GM21717 (cell line): ENCODE data around the gene ZC3H10.
"Not testable (repeated sequence)": the region's sequence is repeated elsewhere in the genome, so short reads cannot be mapped to it uniquely, and the experiment has no call there.

Experiments
- ATAC-seq: cut with Tn5 transposase; IDR thresholded peaks from one replicate; pipeline ENCODE4 v1.9.1; 2021; ENCODE audit warnings: mild to moderate bottlenecking, moderate library complexity; ENCODE audit not compliant: unreplicated experiment

ZC3H10 gene

GRCh38 chr12:56117778-56118687 is at the start of gene ZC3H10:
Gene ZC3H10 (plus strand): TSS chr12:56118266. CDS start chr12:56120563, 2,297 bp downstream.
- ATAC-seq = peak; percentile 80

- ATAC-seq = no peak
Observed at GRCh38 chr12:56071648-56072047, 46.4 kb upstream of the ZC3H10 start.

GRCh38 chr12:56074396-56074795 is 43.7 kb upstream of the ZC3H10 start:
- no peak for ATAC-seq

GRCh38 chr12:56077966-56078365 is 40.1 kb upstream of the ZC3H10 start:
- ATAC-seq = not testable (repeated sequence)

GRCh38 chr12:56078427-56078826 is 39.6 kb upstream of the ZC3H10 start:
- ATAC-seq = no peak

GRCh38 chr12:56078931-56079722 is 38.9 kb upstream of the ZC3H10 start:
- peak; percentile 54 for ATAC-seq

GRCh38 chr12:56079723-56080555 is 38.1 kb upstream of the ZC3H10 start, which contains the start of gene ERBB3:
Gene ERBB3 (plus strand): TSS chr12:56080165. CDS start chr12:56080301, 136 bp downstream.
- peak; percentile 51 for ATAC-seq

GRCh38 chr12:56080556-56081138 is 37.4 kb upstream of the ZC3H10 start:
- no peak for ATAC-seq

- no peak for ATAC-seq
Observed at GRCh38 chr12:56081393-56082347, 36.4 kb upstream of the ZC3H10 start.

- ATAC-seq = no peak
Observed at GRCh38 chr12:56082382-56082781, 35.7 kb upstream of the ZC3H10 start.

GRCh38 chr12:56082967-56083366 is 35.1 kb upstream of the ZC3H10 start:
- no peak for ATAC-seq

- no peak for ATAC-seq
Observed at GRCh38 chr12:56084958-56085543, 33.0 kb upstream of the ZC3H10 start.

GRCh38 chr12:56086096-56086495 is 32.0 kb upstream of the ZC3H10 start:
- ATAC-seq = no peak

GRCh38 chr12:56086608-56087007 is 31.5 kb upstream of the ZC3H10 start:
- ATAC-seq = no peak

GRCh38 chr12:56087220-56087619 is 30.8 kb upstream of the ZC3H10 start:
- ATAC-seq = no peak

- no peak for ATAC-seq
Observed at GRCh38 chr12:56097738-56098137, 20.3 kb upstream of the ZC3H10 start.

GRCh38 chr12:56098592-56098991 is 19.5 kb upstream of the ZC3H10 start:
- no peak for ATAC-seq

- ATAC-seq = no peak
Observed at GRCh38 chr12:56099787-56100186, 18.3 kb upstream of the ZC3H10 start.

- ATAC-seq = no peak
Observed at GRCh38 chr12:56101045-56101444, 17.0 kb upstream of the ZC3H10 start.
